A673 (cell line): Measurements from ENCODE around the gene DNAH9.
"Not testable (repeated sequence)": the region's sequence is repeated elsewhere in the genome, so short reads cannot be mapped to it uniquely, and the experiment has no call there.

Experiments
- EZH2 ChIP-seq: fragments of 200-600 bp; sonication (generic); IDR thresholded peaks from 2 replicates; pipeline ENCODE4 v1.6.1; 2017; ENCODE audit warnings: borderline replicate concordance, low read depth, mild to moderate bottlenecking, mixed read lengths, antibody characterized with exemption, low read length; ENCODE audit not compliant: poor library complexity, severe bottlenecking
- TF ChIP-seq, protein P1 (sequence below): fragments of 300-800, 200-600 bp; sonication (generic); conservative IDR thresholded peaks from 2 replicates; pipeline ENCODE4 v1.5.1; 2017; ENCODE audit warnings: low read depth, mild to moderate bottlenecking, antibody characterized with exemption, low read length, moderate library complexity, mixed read lengths

DNA sequence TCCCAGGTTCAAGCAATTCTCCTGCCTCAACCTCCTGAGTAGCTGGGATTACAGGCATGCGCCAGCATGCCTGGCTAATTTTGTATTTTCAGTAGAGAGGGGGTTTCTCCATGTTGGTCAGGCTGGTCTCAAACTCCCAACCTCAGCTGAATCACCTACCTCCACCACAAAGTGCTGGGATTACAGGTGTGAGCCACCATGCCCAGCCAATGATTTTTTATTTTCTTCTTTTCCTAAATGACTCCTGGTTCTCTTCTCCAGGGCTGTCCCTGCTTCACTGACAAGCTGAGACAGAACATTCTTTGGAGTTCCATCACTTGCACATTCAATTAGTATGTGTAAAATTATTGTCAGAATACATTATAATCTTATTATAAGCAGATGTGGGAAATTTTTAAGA lies 351.3 kb downstream of the DNAH9 start:
- TF ChIP-seq EZH2, result not testable (repeated sequence)
- TF ChIP-seq, protein P1, sequence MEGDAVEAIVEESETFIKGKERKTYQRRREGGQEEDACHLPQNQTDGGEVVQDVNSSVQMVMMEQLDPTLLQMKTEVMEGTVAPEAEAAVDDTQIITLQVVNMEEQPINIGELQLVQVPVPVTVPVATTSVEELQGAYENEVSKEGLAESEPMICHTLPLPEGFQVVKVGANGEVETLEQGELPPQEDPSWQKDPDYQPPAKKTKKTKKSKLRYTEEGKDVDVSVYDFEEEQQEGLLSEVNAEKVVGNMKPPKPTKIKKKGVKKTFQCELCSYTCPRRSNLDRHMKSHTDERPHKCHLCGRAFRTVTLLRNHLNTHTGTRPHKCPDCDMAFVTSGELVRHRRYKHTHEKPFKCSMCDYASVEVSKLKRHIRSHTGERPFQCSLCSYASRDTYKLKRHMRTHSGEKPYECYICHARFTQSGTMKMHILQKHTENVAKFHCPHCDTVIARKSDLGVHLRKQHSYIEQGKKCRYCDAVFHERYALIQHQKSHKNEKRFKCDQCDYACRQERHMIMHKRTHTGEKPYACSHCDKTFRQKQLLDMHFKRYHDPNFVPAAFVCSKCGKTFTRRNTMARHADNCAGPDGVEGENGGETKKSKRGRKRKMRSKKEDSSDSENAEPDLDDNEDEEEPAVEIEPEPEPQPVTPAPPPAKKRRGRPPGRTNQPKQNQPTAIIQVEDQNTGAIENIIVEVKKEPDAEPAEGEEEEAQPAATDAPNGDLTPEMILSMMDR, result not testable (repeated sequence)
